ENCODE measurements around the gene RTTN.

DNA sequence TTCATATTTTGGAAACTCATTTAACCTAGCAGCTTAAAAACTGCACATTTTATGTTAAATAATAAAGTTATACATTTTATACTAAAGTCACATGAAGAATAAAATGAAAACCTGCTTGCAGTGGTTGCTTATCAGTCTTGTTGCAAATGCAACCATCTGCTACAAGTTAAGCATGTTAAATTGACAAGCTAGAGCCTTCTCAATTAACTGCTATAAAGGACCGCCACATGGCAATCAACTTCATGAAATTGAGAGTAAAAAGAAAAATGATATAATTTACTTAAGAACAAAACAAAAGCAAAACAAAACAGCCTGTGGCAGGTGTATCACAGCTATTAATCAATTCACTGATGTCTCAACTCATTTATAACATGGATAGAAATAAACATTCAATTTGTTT is 78.7 kb downstream of the RTTN start:
- TF ChIP-seq, protein P1, sequence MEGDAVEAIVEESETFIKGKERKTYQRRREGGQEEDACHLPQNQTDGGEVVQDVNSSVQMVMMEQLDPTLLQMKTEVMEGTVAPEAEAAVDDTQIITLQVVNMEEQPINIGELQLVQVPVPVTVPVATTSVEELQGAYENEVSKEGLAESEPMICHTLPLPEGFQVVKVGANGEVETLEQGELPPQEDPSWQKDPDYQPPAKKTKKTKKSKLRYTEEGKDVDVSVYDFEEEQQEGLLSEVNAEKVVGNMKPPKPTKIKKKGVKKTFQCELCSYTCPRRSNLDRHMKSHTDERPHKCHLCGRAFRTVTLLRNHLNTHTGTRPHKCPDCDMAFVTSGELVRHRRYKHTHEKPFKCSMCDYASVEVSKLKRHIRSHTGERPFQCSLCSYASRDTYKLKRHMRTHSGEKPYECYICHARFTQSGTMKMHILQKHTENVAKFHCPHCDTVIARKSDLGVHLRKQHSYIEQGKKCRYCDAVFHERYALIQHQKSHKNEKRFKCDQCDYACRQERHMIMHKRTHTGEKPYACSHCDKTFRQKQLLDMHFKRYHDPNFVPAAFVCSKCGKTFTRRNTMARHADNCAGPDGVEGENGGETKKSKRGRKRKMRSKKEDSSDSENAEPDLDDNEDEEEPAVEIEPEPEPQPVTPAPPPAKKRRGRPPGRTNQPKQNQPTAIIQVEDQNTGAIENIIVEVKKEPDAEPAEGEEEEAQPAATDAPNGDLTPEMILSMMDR (IDR thresholded peaks at IDR 0.05): no peak
- TF ChIP-seq POLR2A (IDR thresholded peaks at IDR 0.05): no peak

All from gastroesophageal sphincter (tissue), 3 donors.